ENCODE data around the gene B3GAT1. TPM values are rescaled to one million over a fixed set of nuclear protein-coding genes. Genes with fewer than 3 reads are reported as not detected.

The B3GAT1 gene
- total RNA-seq, 4 donors from 2014 or later: 0.13 to 0.58 (median 0.44) TPM; not detected in 1

DNA sequence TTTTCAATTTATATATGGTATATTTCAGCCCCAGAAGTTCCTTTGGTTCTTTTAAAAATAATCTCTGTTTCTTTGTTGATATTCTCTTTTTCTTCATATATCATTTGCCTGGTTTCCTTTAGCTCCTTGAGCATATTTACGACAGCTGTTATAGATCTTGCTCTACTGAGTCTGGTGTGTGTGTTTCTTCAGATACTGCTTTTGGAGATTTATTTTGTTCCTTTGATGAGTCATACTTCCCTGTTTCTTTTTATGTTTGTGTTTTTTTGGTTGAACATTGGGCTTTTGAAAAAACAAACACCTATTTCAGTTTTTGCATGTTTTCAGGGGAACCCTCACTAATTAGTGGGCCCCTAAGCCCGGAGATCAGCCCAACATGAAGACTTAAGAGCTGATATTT, 56.9 kb downstream of the B3GAT1 start:
- no peak overlapping the region for H3K4me3 ChIP-seq (ENCODE audit: low read depth, poor library complexity, severe bottlenecking)
- DNase-seq (ENCODE audit: low spot score in 2 of 2): no peak
- TF ChIP-seq POLR2A (IDR thresholded peaks at IDR 0.05) (no peak), CTCF (IDR thresholded peaks at IDR 0.05) (no peak)
- intact Hi-C loops (cut with DNase I; ENCODE audit: low total_unique reads): no loop called here
- WGBS, 2 donors: 73 to 75% methylated on average over 2 of the region's 2 CpGs

DNA sequence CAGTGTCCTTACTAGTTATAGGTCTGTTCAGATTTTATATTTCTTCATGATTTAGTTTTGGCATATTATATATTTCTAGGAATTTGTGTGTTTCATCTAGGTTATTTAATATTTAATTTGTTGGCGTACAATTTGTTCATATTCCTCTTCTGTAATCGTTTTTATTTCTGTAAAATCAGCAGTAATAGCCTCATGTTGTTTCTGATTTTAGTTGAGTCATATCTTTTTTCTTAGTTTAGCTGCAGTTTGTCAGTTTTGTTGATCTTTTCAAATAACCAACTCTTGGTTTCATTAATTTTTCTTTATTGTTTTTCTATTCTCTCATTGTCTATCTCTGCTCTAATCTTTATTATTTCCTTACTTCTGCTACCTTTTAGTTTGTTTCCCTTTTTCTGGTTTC, 59.9 kb downstream of the B3GAT1 start:
- H3K4me3 ChIP-seq (ENCODE audit: low read depth, poor library complexity, severe bottlenecking): no peak overlapping the region
- intact Hi-C loops (cut with DNase I; ENCODE audit: low total_unique reads): no loop called here
- no peak for DNase-seq (ENCODE audit: low spot score in 2 of 2)
- WGBS, 2 donors: 81 to 85% methylated on average over 2 of the region's 2 CpGs
- TF ChIP-seq CTCF (IDR thresholded peaks at IDR 0.05) (no peak), POLR2A (IDR thresholded peaks at IDR 0.05) (no peak)

- no peak overlapping the region for H3K4me3 ChIP-seq (ENCODE audit: low read depth, poor library complexity, severe bottlenecking)
- DNase-seq (ENCODE audit: low spot score in 2 of 2): peak in 1 of 2 donors; percentile 49
- TF ChIP-seq CTCF (IDR thresholded peaks at IDR 0.05) (no peak), POLR2A (IDR thresholded peaks at IDR 0.05) (no peak)
- 93 to 95% methylated on average over 9 of the region's 9 CpGs for WGBS, 2 donors
- intact Hi-C loops (cut with DNase I; ENCODE audit: low total_unique reads): no loop called here
Observed at GRCh38 chr11:134350381-134350780, 61.7 kb downstream of the B3GAT1 start.

DNA sequence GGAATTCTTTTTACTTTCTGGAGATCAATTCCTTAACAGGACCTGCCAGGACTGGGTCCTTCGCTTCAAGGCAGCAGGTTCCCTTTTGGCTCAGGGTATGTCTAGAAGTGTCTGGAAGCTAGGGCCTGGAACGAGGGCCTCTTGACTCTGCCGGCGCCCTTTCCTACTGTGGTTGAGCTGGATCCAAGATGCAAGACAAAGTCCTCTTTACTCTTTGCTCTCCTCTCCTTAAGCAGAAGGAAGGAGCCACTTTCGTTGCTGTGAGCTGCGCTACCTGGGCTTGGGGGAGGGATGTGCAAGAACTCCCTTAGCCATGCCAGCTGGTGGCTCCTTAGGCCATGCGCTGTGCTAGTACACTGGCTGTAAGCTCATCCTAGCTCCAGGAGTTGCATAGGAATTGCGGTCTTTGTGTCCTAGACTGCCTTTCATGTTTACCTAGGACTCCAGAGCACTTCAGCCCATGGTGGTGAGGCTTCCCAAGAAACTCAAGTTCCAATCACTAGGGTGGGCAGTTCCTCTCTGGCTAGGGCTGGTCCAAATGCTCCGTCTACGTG, 62.2 kb downstream of the B3GAT1 start:
- 89 to 94% methylated on average over 10 of the region's 10 CpGs for WGBS, 2 donors
- intact Hi-C loops (cut with DNase I; ENCODE audit: low total_unique reads): no loop called here
- peak in 1 of 2 donors; percentile 52 for DNase-seq (ENCODE audit: low spot score in 2 of 2)
- H3K4me3 ChIP-seq (ENCODE audit: low read depth, poor library complexity, severe bottlenecking): no peak overlapping the region
- TF ChIP-seq POLR2A (IDR thresholded peaks at IDR 0.05) (no peak), CTCF (IDR thresholded peaks at IDR 0.05) (no peak)

DNA sequence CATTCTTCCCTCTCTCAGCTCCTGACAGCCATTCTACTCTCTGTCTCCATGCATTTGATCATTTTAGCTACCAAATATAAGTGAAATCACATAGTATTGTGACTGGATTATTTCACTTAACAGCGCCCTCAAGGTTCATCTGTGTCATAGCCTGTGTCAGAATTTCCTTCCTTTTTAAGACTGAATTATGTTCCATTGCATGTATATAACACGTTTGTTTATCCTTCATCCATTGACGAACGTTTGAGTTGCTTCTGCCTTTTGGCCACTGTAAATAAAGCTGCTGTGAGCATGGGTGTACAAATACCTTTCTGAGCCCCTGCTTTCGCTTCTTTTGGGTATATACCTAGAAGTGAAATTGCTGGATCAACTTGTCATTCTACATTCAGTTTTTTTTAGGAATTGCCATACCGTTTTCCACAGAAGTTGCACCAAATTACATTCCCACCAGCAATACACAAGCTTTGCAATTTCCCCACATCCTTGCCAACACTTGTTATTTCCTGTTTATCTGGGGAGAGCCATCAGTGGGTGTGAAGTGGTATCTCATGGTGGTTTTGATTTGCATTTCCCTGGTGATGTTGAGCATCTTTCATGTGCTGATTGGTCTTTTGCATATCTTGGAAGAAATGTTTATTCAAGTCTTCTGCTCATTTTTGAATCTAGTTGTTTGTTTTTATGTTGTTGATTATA, 62.8 kb downstream of the B3GAT1 start:
- WGBS, 2 donors: 63 to 70% methylated on average over 6 of the region's 6 CpGs
- no peak overlapping the region for H3K4me3 ChIP-seq (ENCODE audit: low read depth, poor library complexity, severe bottlenecking)
- no peak for TF ChIP-seq POLR2A (IDR thresholded peaks at IDR 0.05)
- DNase-seq (ENCODE audit: low spot score in 2 of 2): no peak
- intact Hi-C loops (cut with DNase I; ENCODE audit: low total_unique reads): no loop called here

- H3K4me3 ChIP-seq (ENCODE audit: low read depth, poor library complexity, severe bottlenecking): no peak overlapping the region
- peak in 1 of 2 donors; percentile 50 for DNase-seq (ENCODE audit: low spot score in 2 of 2)
- 82 to 85% methylated on average over 10 of the region's 10 CpGs for WGBS, 2 donors
- TF ChIP-seq CTCF (IDR thresholded peaks at IDR 0.05) (no peak), POLR2A (IDR thresholded peaks at IDR 0.05) (no peak)
- intact Hi-C loops (cut with DNase I; ENCODE audit: low total_unique reads): no loop called here
Observed at GRCh38 chr11:134347441-134347840, 64.6 kb downstream of the B3GAT1 start.

Data from lower leg skin (tissue), 4 donors.